GM12873 (cell line): Measurements from ENCODE around the gene IKZF2.

Experiments
- TF ChIP-seq, protein P1 (sequence below): IDR thresholded peaks from 2 replicates; pipeline ENCODE4 v1.5.1; 2012; ENCODE audit warnings: low read depth, mild to moderate bottlenecking, moderate library complexity, low read length, control low read depth; ENCODE audit not compliant: insufficient read depth; ENCODE audit errors: missing control alignments

IKZF2 gene

DNA sequence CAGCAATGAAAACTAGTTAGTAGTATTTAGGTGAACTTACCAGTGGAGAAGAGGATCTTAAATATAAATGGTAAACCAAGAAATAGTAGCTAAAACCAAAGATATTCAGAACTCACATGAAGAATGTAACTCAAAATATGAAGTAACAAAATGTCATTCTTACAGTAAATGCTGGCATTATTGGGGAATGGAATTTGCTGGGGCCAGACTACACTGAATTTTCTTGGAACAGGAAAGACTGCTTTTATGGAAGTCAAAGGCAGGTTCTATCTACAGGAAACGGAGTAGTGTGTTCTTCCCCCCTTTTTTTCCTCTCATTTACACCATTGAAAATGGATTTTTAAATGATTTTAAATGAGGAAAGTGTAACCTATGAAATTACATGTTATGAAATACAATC, 188.7 kb downstream of the IKZF2 start:
- TF ChIP-seq, protein P1, sequence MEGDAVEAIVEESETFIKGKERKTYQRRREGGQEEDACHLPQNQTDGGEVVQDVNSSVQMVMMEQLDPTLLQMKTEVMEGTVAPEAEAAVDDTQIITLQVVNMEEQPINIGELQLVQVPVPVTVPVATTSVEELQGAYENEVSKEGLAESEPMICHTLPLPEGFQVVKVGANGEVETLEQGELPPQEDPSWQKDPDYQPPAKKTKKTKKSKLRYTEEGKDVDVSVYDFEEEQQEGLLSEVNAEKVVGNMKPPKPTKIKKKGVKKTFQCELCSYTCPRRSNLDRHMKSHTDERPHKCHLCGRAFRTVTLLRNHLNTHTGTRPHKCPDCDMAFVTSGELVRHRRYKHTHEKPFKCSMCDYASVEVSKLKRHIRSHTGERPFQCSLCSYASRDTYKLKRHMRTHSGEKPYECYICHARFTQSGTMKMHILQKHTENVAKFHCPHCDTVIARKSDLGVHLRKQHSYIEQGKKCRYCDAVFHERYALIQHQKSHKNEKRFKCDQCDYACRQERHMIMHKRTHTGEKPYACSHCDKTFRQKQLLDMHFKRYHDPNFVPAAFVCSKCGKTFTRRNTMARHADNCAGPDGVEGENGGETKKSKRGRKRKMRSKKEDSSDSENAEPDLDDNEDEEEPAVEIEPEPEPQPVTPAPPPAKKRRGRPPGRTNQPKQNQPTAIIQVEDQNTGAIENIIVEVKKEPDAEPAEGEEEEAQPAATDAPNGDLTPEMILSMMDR = no peak

DNA sequence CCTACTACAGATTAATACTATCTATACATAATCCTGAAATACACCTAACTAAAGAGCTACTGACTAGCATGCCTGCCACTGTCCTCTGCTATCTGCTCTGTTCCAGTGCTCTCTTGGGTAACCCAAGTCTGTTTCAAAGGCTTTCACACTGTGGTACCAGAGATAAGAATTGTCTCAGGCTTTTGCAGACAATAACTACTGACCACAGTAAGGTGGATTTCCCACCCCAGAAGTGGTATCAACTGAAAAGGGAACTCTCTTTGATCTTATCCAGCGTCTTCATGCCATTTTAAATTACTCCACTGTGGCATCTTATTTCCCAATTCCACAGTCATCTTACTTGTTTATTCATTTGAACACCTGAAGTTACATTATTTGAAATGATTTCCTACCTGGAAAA, 190.2 kb downstream of the IKZF2 start:
- TF ChIP-seq, protein P1 = no peak

DNA sequence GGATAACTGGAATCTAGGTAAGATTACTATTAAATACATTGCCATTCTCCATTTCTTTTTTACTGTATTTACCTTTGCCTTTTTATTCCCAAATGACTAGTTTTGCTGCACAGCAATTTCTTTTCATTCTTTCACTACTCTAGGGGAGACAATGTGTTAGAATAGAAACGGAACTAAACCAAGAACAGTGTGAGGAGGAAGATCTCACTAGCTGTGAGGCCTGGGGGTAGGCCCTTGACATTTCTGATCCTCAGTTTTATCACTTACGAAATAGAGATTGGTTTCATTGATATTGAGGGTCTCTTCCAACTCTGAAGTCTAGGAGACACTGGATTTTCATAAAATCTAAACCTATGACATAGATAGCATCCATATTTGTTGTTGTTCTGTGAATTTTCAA, 191.1 kb downstream of the IKZF2 start:
- TF ChIP-seq, protein P1 = no peak

DNA sequence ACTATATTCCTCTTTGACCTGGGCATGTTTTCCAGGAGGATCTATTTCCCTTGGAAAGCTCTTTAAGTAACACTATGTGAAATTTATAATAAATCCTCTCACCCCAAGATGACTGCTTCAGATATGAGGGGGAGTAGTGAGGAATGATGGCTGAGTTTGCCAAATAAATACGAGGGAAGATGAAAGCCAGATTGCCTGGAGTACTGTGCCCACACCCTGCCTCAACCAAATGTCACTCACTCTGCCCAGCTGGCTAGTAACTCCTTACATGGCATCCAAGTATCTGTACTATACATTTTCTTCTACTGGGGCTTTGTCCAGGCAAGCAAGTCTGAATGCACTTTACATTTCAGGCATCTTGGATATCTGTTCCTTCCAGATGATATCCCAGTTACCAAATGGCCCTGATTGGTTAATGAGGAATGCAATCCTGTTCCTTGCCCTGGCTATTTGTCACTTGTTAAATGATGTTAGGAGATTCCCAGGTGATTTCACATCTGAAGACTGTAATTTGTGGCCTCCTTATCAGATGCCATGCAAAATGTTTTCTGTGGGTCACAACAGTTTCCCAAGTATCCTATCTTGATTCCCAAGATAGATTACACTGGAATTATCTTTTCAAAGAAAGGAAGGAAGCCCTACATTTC, 191.8 kb downstream of the IKZF2 start:
- TF ChIP-seq, protein P1 = no peak

DNA sequence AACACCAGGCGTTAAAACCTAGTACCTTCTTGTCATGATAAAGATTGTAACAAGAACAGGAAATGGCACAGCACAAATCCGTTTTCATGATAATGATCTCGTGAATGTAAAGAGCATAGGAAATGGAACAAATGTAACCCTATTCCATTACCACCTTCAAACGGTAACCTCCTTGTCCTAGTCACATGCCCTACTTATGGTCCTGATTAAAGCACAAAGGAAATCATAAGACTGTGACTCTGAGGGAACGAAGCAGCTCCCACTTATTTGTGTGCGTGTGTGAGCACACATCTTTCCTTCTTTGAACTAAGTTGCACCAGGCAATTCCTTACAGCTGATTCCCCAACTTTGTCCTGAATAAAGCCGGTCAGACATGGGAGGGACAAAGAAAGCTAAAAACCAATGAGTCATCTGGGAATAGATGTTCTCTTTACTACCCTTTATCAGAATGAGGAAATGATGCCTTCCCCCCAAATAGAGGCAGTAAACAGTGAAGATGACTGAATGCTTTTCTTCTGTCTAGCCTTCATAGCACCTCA, 192.6 kb downstream of the IKZF2 start:
- TF ChIP-seq, protein P1 = no peak

DNA sequence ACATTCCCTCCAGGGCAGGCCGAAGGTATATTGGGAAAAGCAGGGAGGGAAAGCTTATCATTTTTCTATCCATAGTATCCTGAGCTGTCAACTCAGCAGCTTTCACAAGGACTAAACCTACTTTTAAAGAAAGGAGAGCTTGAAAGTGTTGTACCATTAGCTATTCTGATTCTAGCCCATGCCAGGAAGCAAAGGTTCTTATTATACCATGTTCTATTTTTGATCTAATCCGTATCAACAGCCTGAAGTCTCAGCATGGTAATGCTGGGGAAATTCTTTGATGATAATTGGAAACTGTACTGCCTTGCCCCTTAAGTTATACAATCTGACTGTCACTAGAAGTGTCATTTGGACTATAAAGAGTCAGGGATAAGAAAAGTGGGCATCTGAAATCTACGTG, 193.3 kb downstream of the IKZF2 start:
- TF ChIP-seq, protein P1 = no peak

DNA sequence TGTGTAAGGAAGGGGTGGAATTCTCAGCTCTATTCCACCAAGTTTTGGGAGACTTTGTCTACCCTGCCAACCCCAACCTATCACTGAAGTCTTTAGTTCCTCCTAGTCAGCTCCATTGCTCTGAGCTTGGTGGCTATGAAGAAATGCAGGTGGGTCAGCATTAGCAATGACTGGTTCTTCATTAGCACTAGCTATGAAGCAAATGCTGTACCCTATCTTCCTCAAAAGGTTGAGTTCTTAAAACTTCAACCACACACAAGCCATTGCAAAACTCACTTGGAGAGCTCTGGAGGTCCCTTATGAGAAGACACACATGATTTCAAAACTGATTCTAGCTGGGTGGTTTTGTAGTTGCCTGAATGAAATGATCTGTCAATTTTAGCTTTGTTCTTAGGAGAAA, 193.8 kb downstream of the IKZF2 start:
- TF ChIP-seq, protein P1 = no peak
